Activated naive CD8-positive, alpha-beta T cell treated with anti-CD3 and anti-CD28 coated beads, Interleukin-2, amount 10 ng/mL, durations not matched to agents 7 days and 5 days (primary cell): Measurements from ENCODE around the gene STMND1. TPM values are rescaled to one million over a fixed set of nuclear protein-coding genes. Genes with fewer than 3 reads are reported as not detected.

Experiments used
- ATAC-seq: fragments of 150-1000 bp; cut with Tn5 transposase; one replicate; pipeline ENCODE4 v1.10.0; 2021; ENCODE audit warnings: low read depth, moderate library complexity
- POLR2A ChIA-PET: fragments of 350-600 bp; sonication (Branson Sonifier 250); formaldehyde crosslinking; loops from one replicate; lab custom pipeline; 2021; ENCODE audit warnings: antibody characterized with exemption; lab: Charles Lee
- DNase-seq: peaks from one replicate; pipeline ENCODE4 v3.0.0; 2021
- H3K27ac Mint-ChIP-seq: one replicate; pipeline ENCODE4 v1.8.0; 2022; ENCODE audit warnings: mild to moderate bottlenecking, mixed read lengths
- H3K27me3 Mint-ChIP-seq: one replicate; pipeline ENCODE4 v1.8.0; 2022; ENCODE audit warnings: mild to moderate bottlenecking, moderate library complexity, mixed read lengths
- H3K36me3 Mint-ChIP-seq: one replicate; pipeline ENCODE4 v1.8.0; 2021; ENCODE audit warnings: mild to moderate bottlenecking, mixed read lengths
- H3K4me1 Mint-ChIP-seq: one replicate; pipeline ENCODE4 v1.8.0; 2021; ENCODE audit warnings: mixed read lengths
- H3K4me3 Mint-ChIP-seq: one replicate; pipeline ENCODE4 v1.8.0; 2022; ENCODE audit warnings: mild to moderate bottlenecking, moderate library complexity, mixed read lengths
- H3K9me3 Mint-ChIP-seq: one replicate; pipeline ENCODE4 v1.8.0; 2021; ENCODE audit warnings: mixed read lengths
- total RNA-seq, 2 experiments: library from RNA; stranded (reverse); gene quantifications; one replicate each; pipeline ENCODE4 v1.2.3, GENCODE V29; 2021

STMND1 gene
- total RNA-seq, 2 experiments from 2014 or later, result not detected

DNA sequence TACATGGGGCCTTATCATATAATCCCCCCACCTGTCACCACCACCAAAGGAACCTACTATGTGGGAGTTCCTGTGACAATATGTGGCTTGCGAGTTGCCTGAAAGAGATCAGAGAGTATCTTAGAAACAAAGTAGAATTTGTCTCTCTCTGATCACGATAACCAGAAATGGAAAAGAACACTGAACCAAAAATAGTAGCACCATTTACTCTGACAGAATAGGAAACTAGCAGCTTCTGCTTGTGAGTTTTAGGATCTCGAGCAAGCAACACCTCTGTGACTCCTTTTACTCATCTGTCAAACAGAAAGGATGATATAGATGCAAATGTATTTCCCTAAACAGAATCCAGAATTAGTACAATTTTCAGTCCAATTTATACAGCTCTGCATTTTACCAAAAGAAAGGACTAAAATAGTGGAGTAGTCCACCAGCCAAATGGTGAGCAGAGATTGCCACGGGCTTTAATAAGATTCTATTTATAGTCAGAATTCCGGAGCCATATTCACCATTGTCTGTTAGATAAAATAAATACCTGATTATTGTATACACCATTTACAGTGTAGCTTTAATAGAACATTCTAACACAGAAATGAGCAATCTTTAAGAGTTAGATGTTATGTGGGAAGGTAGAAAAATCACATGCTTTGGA is 19.9 kb upstream of the STMND1 start:
- H3K9me3 Mint-ChIP-seq, result no peaks in the 10 kb centered on the region
- H3K4me1 Mint-ChIP-seq, result no peaks in the 10 kb centered on the region
- POLR2A ChIA-PET, result no interaction called here

DNA sequence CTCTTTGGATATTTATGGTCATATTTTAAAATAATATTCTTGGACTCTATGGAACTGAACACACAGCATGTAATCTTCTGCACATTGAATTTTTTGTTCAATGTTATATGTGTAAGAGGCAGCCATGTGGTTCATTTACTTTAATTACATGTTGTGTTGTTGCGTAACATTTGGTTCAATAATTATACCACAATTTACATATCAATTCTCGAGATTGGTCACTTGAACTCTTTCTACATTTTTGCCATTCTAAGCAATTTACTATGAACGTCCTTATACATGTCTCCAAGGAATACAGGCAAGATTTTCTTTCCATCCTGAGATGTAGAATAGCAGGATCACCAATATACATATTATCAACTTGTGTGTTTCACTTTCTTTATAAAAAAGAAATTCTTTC is 18.5 kb upstream of the STMND1 start:
- POLR2A ChIA-PET, result no interaction called here
- no peaks in the 10 kb centered on the region for H3K9me3 Mint-ChIP-seq
- H3K36me3 Mint-ChIP-seq, result no peaks in the 10 kb centered on the region
- H3K27me3 Mint-ChIP-seq, result peaks cover 4% of the 10 kb centered on the region
- ATAC-seq (no peak), DNase-seq (no peak)
- H3K4me1 Mint-ChIP-seq, result no peaks in the 10 kb centered on the region
- no peak overlapping the region for H3K27ac Mint-ChIP-seq
- H3K4me3 Mint-ChIP-seq, result no peak overlapping the region

More for the DNA sequence above, 19.9 kb upstream of the STMND1 start:
- H3K27ac Mint-ChIP-seq, result no peak overlapping the region
- ATAC-seq (no peak), DNase-seq (no peak)
- no peak overlapping the region for H3K4me3 Mint-ChIP-seq
- H3K27me3 Mint-ChIP-seq, result peaks cover 4% of the 10 kb centered on the region
- no peaks in the 10 kb centered on the region for H3K36me3 Mint-ChIP-seq

DNA sequence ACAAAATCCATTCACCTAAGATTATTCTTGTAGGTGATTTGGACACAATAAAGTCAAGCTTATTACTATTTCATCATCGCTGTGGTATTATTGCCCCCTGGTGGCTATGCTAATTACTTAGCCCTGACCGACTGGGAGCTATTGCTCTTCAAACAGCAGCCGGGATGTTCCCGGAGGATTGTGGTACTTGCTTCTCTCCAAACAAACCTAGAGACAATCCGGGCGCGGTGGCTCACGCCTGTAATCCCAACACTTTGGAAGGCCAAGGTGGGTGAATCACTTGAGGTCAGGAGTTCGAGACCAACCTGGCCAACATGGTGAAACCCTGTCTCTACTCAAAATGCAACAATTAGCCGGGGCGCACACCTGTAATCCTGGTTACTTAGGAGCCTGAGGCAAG is 15.4 kb upstream of the STMND1 start:
- DNase-seq, result no peak
- no peak for ATAC-seq
- peaks cover 2% of the 10 kb centered on the region for H3K27me3 Mint-ChIP-seq
- H3K27ac Mint-ChIP-seq, result no peak overlapping the region
- peaks cover 4% of the 10 kb centered on the region for H3K9me3 Mint-ChIP-seq
- no peaks in the 10 kb centered on the region for H3K36me3 Mint-ChIP-seq
- H3K4me3 Mint-ChIP-seq, result no peak overlapping the region
- POLR2A ChIA-PET, result interaction anchor here (0.5 kb wide), 1 partner anchor 34 kb away, joined by 5 read pairs; no protein-coding TSS in a partner anchor
- H3K4me1 Mint-ChIP-seq, result no peaks in the 10 kb centered on the region

DNA sequence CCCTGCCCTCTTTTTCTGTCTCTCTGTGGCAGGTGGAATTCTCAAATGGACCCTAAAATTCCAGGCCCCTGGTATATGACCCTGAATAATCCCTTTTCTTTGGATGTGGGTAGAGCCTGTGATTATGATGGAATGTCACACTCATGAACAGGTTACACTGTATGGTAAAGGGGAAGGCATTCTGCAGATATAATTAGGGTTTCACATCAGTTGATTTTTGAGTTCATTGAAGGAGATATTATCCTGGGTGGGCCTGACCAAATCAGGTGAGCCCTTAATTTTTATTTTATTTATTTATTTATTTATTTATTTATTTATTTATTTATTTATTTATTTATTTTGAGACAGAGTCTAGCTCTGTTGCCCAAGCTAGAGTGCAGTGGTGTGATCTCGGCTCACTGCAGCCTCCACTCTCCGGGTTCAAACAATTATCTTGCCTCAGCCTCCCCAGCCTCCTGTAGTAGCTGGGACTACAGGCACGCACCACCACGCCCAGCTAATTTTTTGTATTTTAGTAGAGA is 13.7 kb upstream of the STMND1 start:
- Mint-ChIP-seq H3K36me3 (no peaks in the 10 kb centered on the region), H3K27me3 (peaks cover 4% of the 10 kb centered on the region), H3K4me1 (no peaks in the 10 kb centered on the region), H3K27ac (no peak overlapping the region), H3K9me3 (peaks cover 4% of the 10 kb centered on the region), H3K4me3 (no peak overlapping the region)
- DNase-seq (no peak), ATAC-seq (no peak)
- POLR2A ChIA-PET, result no interaction called here

DNA sequence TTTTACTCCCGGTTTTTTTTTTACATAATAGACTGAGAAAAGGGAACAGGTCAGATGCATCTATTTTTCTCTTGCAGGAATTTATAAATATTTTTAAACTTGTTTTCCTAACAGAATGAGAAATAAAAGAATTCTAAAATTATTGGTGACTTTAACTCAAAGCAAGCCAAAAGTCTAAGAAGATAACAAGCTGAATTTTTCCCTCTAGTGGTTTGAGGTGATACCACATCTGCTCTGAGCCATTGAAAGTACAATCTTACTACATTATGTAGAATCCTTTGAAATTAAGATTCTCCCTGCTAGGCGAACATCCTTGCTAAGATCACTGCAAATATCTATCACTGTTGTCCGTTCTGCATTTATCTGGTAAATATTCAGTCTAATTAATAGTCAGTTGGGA is 10.7 kb upstream of the STMND1 start:
- Mint-ChIP-seq H3K4me1 (no peaks in the 10 kb centered on the region), H3K4me3 (no peak overlapping the region), H3K27me3 (peaks cover 6% of the 10 kb centered on the region), H3K27ac (no peak overlapping the region), H3K36me3 (no peaks in the 10 kb centered on the region), H3K9me3 (peaks cover 4% of the 10 kb centered on the region)
- DNase-seq (no peak), ATAC-seq (no peak)
- POLR2A ChIA-PET, result interaction anchor here (0.5 kb wide), 1 partner anchor 616 kb away, joined by 3 read pairs; the partner anchor contains the start of gene NUP153

DNA sequence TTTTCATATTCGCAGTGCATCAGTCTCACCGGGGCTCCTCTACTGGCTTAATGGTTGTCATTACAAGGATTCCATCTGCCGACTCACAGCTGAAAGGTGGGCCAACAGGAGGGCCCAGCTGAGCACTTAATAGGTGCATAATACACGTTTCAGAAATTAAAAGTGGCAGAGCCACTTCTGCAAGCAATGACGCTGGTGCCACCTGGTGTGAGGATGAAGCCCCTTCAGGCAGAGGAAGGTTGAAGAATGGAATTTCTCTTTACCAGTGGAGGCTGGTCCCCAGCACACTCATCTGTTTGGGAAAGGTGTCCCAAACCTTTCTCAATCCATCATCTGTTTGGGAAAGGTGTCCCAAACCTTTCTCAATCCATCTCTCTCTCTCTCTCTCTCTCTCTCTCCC is 8.2 kb upstream of the STMND1 start:
- H3K27me3 Mint-ChIP-seq, result peaks cover 8% of the 10 kb centered on the region
- ATAC-seq (no peak), DNase-seq (no peak)
- POLR2A ChIA-PET, result no interaction called here
- no peak overlapping the region for H3K4me3 Mint-ChIP-seq
- H3K9me3 Mint-ChIP-seq, result peaks cover 4% of the 10 kb centered on the region
- H3K4me1 Mint-ChIP-seq, result no peaks in the 10 kb centered on the region
- no peak overlapping the region for H3K27ac Mint-ChIP-seq
- H3K36me3 Mint-ChIP-seq, result no peaks in the 10 kb centered on the region

DNA sequence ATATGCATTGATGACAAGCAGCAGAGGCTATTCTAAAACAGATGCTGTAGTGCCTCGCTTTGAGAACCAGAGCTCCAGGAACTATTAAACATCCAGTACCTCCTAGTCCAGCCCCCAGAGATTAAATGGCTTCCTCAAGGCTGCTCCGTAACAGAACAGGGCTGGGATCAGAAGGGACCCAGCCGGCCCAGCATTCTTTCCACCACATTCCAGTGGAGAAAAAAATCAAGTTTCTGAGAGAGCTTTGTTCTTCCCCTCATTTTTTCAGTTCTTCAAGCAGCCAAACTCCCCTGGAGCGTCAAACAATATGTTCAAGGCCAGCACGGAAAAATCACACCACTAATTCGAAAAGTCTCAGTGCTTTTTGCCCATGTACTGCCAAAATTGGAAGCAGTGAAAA is 5.8 kb upstream of the STMND1 start:
- no peaks in the 10 kb centered on the region for H3K36me3 Mint-ChIP-seq
- ATAC-seq, result no peak
- POLR2A ChIA-PET, result no interaction called here
- no peaks in the 10 kb centered on the region for H3K4me1 Mint-ChIP-seq
- no peaks in the 10 kb centered on the region for H3K9me3 Mint-ChIP-seq
- H3K4me3 Mint-ChIP-seq, result no peak overlapping the region
- no peak overlapping the region for H3K27ac Mint-ChIP-seq
- H3K27me3 Mint-ChIP-seq, result peaks cover 21% of the 10 kb centered on the region
- DNase-seq, result no peak

DNA sequence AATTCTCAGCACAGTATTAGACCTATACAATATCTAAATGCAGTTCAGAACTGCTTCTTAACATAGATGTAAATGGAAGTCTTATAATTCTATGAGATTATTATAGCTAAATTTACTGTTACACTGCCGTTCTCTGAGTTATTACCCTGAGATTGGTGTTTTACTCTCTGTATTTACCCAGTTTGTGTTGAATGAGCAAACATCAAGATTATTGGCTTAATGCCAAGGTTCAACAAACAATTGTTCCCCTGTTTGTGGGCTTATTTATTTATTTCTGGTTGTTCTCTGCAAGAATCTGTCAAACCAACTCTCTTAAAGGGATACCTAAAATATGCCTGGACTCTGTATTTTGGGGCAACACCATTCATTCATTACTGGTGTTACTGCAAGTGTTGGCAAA is 5.2 kb upstream of the STMND1 start:
- no peaks in the 10 kb centered on the region for H3K9me3 Mint-ChIP-seq
- H3K36me3 Mint-ChIP-seq, result peaks cover 3% of the 10 kb centered on the region
- H3K4me1 Mint-ChIP-seq, result peaks cover 3% of the 10 kb centered on the region
- no peak overlapping the region for H3K27ac Mint-ChIP-seq
- DNase-seq (no peak), ATAC-seq (no peak)
- H3K4me3 Mint-ChIP-seq, result no peak overlapping the region
- H3K27me3 Mint-ChIP-seq, result peaks cover 25% of the 10 kb centered on the region
- POLR2A ChIA-PET, result no interaction called here

DNA sequence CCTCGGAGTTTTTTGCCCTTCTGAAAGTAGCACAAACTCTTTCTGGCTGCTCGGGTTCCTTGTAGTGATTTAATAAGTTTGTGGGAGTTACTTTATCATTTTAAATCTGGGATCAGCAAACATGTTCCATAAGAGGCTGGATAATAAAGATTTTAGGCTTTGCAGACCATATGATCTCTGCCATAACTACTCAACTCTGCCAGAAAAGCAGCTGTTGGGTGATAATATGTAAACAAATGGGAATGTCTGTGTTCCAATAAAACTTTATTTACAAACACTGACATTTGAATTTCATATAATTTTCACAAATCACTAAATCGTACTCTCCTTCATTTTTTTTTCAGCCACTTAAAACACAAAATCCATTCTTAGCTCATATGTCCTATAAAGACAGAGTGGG is 3.9 kb upstream of the STMND1 start:
- Mint-ChIP-seq H3K4me3 (no peak overlapping the region), H3K27ac (no peak overlapping the region), H3K36me3 (peaks cover 3% of the 10 kb centered on the region), H3K4me1 (peaks cover 3% of the 10 kb centered on the region), H3K27me3 (peaks cover 31% of the 10 kb centered on the region), H3K9me3 (no peaks in the 10 kb centered on the region)
- DNase-seq (no peak), ATAC-seq (no peak)
- POLR2A ChIA-PET, result no interaction called here

DNA sequence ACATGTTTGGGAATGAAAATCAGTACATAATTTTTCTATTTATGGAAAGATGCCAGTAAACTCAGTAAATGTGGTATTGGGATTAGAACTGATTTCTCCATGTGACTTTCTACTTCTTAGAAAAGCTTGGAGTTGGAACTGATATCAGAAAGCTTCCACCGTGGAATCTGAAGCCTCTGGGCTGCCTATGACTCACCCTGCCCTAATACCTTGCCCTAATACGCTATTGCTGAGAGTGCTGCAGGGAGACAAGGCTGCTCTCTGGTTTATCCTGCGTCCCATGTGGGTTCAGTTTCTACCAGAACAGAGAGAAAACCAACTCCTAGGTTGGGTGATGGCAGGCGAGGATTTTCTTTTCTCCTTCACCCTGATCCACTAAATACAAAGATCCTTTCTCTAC is 3.3 kb upstream of the STMND1 start:
- H3K9me3 Mint-ChIP-seq, result no peaks in the 10 kb centered on the region
- DNase-seq (no peak), ATAC-seq (no peak)
- POLR2A ChIA-PET, result no interaction called here
- H3K4me3 Mint-ChIP-seq, result no peak overlapping the region
- H3K27ac Mint-ChIP-seq, result no peak overlapping the region
- H3K27me3 Mint-ChIP-seq, result peaks cover 34% of the 10 kb centered on the region
- H3K36me3 Mint-ChIP-seq, result peaks cover 3% of the 10 kb centered on the region
- peaks cover 3% of the 10 kb centered on the region for H3K4me1 Mint-ChIP-seq

DNA sequence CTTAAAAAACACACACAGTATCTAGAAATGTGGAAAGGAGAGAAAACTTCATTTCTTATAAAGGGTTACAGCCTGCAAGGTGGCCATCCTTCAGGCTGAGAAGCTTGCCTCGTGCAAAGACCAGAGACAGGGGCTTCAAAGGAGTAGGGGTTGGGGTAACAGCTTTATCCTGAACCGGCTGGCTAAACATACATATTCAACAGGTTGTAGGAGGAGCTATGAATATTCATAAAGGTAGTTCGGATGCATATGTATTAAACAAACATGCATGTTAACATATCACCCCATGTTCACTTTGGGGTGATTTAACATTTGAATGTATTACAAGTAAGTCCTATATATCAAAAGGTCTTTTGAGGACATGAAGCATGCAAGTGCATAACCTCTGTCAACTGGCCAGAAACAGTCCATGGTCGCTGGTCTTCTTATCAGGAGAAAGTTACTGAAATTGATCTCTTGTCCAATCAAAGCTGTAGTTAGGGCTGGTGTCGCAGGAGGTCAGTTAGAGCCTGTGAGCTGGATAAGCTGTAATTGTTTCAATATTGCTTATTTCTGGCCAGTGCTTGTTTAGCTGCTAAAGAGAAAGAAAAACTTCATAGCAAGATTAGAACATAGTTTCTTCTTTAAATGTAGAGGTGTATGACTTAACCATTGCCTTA is 2.3 kb upstream of the STMND1 start:
- DNase-seq, result no peak
- POLR2A ChIA-PET, result no interaction called here
- H3K27ac Mint-ChIP-seq, result no peak overlapping the region
- peaks cover 3% of the 10 kb centered on the region for H3K4me1 Mint-ChIP-seq
- H3K27me3 Mint-ChIP-seq, result peaks cover 38% of the 10 kb centered on the region
- no peaks in the 10 kb centered on the region for H3K9me3 Mint-ChIP-seq
- ATAC-seq, result no peak
- no peak overlapping the region for H3K4me3 Mint-ChIP-seq
- peaks cover 3% of the 10 kb centered on the region for H3K36me3 Mint-ChIP-seq

DNA sequence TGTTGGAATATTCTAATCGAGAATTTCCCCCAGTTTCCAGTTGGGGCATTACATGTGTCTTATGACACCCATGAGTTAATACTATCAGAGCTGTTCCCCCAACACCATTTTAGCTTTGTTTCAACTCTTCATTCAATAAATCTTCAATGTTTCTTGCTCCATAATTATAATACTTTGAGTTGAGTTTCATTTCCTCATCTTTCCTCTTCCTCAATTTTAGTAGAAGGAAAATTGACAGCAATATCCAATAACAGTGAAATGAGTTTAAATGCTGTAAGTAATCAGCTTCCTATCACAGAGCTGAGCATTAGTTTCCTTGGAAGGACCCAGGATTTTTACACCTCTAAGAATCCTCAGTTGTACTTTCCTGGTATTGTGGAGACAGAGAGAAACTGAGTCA is 1.0 kb upstream of the STMND1 start:
- no peak for DNase-seq
- H3K27ac Mint-ChIP-seq, result no peak overlapping the region
- no peak for ATAC-seq
- peaks cover 38% of the 10 kb centered on the region for H3K27me3 Mint-ChIP-seq
- peaks cover 3% of the 10 kb centered on the region for H3K4me1 Mint-ChIP-seq
- POLR2A ChIA-PET, result no interaction called here
- H3K9me3 Mint-ChIP-seq, result no peaks in the 10 kb centered on the region
- no peak overlapping the region for H3K4me3 Mint-ChIP-seq
- H3K36me3 Mint-ChIP-seq, result peaks cover 3% of the 10 kb centered on the region

DNA sequence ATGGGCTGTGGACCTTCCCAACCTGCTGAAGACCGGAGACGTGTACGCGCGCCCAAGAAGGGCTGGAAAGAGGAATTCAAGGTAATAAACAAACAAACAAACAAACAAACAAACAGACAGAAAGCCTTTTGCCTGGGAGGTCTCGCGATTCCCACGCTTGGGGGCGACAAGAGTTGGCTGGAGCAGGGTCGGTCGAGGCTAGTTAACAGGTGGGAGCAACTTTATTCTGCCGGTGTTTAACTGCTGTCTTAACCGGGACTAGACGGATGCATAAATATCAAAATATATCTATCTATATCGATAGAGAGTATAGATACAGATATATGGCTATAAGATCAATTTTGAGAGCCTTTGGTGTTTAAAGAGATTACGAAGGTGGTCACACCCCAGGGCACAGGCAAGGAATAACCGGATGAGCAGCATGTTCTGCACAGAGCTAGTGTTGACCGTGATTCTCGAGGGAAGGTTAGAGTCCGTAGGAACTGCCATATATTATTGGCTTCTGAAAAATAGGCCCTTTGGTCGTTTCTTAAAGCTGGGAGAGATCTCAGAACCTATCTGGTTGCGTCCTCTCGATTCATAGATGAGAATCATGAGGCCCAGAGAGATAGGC is 514 bp downstream of the STMND1 start:
- ATAC-seq, result no peak
- peaks cover 3% of the 10 kb centered on the region for H3K4me1 Mint-ChIP-seq
- H3K27ac Mint-ChIP-seq, result no peak overlapping the region
- no peaks in the 10 kb centered on the region for H3K9me3 Mint-ChIP-seq
- no peak overlapping the region for H3K4me3 Mint-ChIP-seq
- H3K36me3 Mint-ChIP-seq, result peaks cover 3% of the 10 kb centered on the region
- POLR2A ChIA-PET, result no interaction called here
- peaks cover 40% of the 10 kb centered on the region for H3K27me3 Mint-ChIP-seq
- DNase-seq, result no peak

DNA sequence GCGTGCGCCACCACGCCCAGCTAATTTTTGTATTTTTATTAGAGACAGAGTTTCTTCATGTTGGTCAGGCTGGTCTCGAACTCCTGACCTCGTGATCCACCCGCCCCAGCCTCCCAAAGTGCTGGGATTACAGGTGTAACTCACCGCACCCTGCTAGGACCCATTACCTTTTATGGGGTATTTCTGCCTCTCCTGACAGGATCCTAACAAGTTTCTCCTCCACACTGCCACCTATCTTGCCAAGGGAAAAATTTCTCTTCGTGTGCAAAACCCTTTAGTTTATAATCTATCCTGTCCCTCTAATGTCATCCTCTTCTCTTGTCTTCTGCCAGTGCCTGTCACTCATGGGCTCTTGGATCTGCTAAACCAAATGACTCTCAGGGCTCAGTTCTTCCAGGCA is 1.9 kb downstream of the STMND1 start:
- no peak for DNase-seq
- no peak overlapping the region for H3K4me3 Mint-ChIP-seq

More for the DNA sequence above, 1.9 kb downstream of the STMND1 start:
- no peak for ATAC-seq
- no peaks in the 10 kb centered on the region for H3K9me3 Mint-ChIP-seq
- peaks cover 3% of the 10 kb centered on the region for H3K36me3 Mint-ChIP-seq
- no peak overlapping the region for H3K27ac Mint-ChIP-seq
- H3K27me3 Mint-ChIP-seq, result peaks cover 43% of the 10 kb centered on the region
- H3K4me1 Mint-ChIP-seq, result peaks cover 3% of the 10 kb centered on the region
- POLR2A ChIA-PET, result no interaction called here
